ENCODE results near the gene NKX1-2.
"Not testable (repeated sequence)": the region's sequence is repeated elsewhere in the genome, so short reads cannot be mapped to it uniquely, and the experiment has no call there.

NKX1-2 gene

DNA sequence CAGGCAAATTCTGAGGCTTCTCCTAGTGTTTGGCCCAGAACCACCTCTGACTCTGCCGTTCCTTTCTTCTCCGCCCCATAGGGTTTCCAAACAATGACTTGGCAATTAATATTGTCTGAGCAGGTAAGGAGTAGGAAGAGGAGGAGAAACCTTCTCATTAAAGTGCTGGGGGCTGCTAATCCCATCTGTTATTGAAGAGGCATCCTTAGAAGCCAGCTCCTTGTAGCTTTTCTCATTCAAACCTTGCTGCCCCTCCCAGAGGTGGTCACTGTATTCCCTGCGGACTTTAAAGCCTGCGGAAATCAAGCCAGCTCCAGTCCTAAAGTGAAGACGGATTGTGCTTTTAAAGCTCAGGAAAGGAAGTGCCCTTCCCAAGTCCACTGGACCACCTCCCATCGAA, 1.4 kb upstream of the NKX1-2 start:
- DNase-seq (ENCODE audit: low read depth), result no peak

- DNase-seq (ENCODE audit: low read depth), result no peak
Observed at GRCh38 chr10:124450783-124451057, 885 bp upstream of the NKX1-2 start.

DNA sequence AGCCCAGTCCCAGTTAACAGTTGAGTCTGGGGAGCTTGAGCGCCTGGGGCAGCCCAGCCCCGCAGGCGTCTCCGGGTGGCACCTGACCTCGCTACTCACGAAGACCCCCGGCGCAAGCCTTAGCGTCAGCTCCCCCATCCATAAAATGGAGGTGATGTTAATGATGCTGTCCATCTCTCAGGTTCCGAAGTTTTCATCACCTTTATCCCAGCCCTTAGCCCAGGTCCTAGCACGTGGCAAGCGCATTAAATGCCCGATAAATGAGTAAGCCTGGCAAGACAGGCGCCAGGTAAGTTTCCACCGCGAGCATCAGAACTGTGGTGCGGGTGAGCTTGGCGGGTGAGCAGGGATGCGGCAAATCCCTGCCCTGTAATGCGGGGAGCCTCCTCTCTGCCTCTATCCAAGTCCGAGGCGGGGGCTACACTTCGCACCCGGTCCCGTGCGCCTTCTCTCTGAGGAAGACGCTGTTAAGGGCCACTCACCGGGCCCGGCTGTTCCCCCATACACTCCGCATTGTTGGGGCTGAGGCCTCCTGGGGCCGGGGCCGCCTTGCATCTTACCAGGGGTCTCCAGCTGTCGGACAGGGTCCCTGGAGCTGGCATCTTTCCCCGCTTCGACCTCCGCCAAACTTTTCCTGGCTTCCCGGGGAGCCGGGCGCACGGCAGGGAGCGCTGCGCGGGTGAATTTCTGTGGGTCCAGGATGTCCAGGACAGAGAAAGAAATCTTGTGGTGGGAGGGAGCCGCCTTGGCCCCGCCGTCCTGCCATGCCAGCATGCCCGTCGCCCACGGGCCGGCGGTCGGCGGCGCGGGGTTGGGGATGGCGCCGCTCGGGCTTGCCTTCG, 444 bp downstream of the NKX1-2 start:
- no peak for DNase-seq (ENCODE audit: low read depth)

- DNase-seq (ENCODE audit: low read depth), result no peak
Observed at GRCh38 chr10:124448696-124449169, 1.1 kb downstream of the NKX1-2 start.

GRCh38 chr10:124447751-124448466, 1.9 kb downstream of the NKX1-2 start:
- no peak for DNase-seq (ENCODE audit: low read depth)

DNA sequence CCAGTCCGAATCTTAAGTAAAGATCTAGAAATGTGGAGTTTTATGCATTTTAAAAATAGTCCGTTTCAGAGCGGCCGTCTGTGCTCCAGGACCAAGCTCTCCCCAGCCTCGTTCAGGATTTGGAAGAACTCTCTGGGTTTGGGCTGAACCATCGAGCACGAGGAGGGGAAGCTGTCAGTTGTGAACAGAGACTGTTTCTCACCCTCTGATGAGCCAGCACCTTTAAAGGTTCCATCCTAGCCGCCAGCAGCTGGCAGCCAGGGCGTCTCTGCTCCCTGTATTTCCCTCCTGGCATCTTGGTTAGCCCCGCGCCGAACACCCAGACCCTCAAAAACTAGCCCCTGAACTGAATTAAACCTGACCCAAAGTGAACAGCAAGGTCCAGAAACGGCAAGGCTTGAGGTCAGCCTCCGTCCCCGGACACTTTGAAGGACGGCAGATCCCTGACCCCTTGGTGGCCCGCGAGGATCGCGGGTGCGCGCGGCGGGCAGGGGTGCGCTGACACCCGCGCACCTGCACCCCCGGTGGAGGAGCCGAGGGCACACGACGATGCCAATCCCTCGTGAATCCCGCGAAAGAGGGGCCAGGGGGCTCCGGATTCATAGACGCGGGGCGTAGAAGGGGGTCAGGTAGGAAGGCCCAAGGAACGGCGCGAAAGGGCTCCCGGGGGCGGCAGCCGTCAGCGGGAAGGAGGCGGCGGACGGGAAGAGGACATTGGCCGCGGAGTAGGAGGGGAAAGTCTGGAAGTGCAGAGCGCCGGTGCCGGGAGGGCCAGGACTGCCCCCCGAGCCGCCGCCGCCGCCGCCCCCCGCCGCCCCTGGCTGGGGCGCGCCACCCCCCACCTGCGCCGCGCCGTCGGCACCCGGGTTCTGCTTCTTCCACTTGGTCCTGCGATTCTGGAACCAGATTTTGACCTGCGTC, 2.7 kb downstream of the NKX1-2 start:
- DNase-seq (ENCODE audit: low read depth), result no peak

DNA sequence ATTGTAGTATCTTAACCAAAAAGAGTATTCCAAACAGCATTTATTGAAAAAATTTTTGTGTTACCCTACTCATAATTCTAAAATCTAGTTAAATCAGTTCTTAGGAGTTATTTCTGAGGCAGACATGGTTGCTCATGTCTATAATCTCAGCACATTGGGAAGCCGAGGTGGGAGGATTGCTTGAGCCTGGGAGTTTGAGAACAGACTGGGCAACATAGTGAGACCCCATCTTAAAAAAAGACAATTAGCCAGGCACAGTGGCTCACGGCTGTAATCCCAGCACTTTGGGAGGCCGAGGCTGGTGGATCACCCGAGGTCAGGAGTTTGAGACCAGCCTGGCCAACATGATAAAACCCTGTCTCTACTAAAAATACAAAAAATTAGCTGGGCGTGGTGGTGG, 8.1 kb downstream of the NKX1-2 start:
- DNase-seq (ENCODE audit: low read depth), result not testable (repeated sequence)

DNA sequence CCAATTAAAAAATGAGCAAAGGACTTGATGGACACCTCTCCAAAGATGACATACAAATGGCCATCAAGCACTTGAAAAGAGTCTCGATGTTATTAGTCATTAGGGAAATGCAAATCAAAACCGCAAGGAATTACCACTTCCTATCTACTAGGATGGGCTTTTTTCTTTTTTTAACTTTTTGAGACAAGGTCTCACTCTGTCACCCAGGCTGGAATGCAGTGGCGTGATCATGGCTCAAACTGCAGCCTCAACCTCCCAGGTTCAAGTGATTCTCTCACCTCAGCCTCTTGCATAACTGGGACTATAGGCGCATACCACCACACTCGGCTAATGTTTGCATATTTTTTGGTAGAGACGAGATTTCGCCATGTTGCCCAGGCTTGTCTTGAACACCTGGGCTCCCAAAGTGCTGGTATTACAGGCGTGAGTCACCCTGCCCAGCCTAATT, 13.6 kb downstream of the NKX1-2 start:
- DNase-seq (ENCODE audit: low read depth), result peak; percentile 31

DNA sequence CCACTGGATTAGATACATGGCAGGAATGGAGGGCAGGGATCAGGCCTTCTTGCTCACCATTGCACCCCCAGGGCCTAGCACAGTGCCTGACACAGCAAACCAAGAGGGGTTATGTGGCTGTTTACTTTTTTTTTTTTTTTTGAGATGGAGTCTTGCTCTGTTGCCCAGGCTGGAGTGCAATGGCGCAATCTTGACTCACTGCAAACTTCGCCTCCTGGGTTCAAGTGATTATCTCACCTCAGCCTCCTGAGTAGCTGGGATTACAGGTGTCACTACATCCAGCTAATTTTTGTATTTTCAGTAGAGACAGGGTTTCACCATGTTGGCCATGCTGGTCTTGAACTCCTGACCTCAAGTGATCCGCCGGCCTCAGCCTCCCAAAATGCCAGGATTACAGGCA, 14.2 kb downstream of the NKX1-2 start:
- not testable (repeated sequence) for DNase-seq (ENCODE audit: low read depth)

DNA sequence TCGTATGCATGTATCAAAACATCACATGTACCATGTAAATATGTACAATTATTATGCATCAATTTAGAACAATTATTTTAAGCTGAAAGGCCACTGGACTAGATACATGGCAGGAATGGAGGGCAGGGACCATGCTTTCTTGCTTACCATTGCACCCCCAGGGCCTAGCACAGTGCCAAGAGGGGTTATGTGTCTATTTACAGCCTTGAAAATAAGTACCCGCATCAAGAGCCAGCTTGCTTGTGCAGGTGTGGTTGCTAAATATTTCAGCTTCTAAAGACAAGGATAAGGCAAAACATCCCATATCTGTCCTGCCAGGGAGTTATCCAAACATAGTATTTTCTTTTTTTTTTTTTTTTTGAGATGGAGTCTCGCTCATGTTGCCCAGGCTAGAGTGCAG, 16.4 kb downstream of the NKX1-2 start:
- no peak for DNase-seq (ENCODE audit: low read depth)

- DNase-seq (ENCODE audit: low read depth), result no peak
Observed at GRCh38 chr10:124430077-124430476, 19.8 kb downstream of the NKX1-2 start.

DNA sequence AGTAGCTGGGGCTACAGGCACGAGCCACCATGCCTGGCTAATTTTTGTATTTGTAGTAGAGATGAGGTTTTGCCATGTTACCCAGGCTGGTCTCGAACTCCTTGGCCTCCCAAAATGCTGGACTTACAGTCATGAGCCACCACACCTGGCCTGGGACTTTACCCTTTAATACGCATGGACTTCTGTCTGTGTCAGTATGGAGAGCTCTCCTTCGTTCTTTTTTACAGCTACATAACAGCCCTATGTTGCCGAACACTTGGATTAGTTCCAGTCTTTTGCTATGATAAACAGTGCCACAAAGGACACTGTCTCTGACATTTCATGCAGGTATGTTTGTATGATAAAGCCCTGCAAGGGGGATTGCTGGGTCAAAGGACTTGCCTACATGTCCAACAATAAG, 20.3 kb downstream of the NKX1-2 start:
- no peak for DNase-seq (ENCODE audit: low read depth)

DNA sequence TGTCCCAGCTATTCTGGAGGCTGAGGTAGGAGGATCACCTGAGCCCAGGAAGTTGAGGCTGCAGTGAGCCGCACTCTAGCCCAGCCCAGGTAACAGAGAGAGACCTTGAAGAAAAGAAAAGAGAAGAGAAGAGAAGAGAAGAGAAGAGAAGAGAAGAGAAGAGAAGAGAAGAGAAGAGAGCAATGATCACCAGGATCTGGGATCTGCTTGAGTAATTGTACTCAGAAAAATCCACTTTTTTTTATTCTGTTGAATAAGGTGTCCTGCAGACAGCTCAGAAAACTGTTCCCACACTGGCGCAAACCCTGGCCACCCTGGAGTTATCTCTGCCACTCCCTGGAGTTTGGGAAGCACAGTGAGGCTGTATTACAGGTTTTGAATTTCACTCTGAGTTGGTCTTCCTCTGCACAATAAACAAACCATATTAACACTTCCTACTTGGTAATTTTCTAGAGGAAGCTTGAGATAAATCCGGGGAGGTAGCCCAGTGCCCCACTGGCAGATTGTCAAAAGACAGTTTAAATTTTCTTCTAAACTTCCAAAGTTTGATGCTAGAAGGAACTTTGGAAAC, 21.5 kb downstream of the NKX1-2 start:
- DNase-seq (ENCODE audit: low read depth), result no peak

DNA sequence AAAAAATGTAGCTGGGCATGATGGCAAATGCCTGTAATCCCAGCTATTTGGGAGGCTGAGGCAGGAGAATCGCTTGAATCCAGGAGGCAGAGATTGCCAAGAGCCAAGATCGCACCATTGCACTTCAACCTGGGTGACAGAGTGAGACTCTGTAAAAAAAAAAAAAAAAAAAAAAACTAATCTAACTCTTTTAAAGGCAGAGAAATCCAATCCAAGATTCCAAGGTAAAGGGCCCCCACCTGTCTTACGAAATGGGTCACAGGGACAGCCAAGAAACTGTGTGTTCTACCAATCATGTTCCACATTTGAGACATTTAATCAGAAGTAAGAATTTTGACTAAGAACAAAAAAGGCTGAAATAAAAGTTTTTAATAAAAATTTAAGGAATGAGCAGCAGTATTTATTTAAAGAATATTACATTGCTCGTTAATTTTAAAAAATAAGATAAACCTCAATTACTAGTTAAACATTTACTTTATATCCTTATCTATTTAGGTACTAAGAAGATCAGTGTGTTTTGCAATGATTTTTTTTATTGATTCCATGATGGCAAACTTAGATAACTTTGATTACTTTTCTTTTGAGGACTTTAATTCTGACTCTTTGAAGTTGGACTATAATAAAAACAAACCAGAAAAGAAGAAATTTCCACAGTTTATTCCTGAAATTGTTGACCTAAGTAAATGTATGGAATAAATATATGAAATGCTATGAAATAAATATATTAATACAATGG, 24.4 kb downstream of the NKX1-2 start:
- no peak for DNase-seq (ENCODE audit: low read depth)

DNA sequence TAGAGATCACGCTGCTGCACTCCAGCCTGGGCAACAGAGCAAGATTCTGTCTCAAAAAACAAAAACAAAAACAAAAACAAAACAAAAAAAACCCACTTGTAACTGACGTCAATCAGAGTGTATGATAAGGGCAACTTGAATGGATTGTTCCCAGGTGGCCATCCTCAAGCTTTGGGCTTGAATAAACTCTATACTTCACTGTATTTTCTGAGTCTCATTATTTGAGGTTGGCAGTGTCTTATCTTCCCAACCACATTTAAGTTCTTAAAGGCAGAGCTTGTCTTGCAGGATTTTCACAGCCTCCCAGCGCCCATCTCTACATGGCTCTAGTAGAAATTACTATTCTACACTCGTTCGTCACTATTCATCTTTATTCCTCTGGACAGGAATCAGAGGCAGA, 26.0 kb downstream of the NKX1-2 start:
- no peak for DNase-seq (ENCODE audit: low read depth)

DNA sequence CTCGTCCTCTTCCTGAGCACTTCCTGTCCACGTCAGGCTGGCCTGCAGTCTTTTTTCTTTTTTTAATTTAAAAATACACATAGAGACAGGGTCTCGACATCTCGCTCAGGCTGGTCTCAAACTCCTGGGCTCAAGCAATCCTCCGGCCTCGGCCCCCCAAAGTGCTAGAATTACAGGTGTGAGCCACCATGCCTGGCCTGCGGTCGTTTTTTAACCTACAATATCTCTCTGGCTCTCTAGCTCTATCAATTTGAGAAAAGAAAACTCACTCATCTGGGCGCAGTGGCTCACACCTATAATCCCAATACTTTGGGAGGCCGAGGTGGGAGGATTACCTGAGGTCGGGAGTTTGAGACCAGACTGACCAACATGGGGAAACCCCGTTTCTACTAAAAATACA, 27.1 kb downstream of the NKX1-2 start:
- no peak for DNase-seq (ENCODE audit: low read depth)

DNA sequence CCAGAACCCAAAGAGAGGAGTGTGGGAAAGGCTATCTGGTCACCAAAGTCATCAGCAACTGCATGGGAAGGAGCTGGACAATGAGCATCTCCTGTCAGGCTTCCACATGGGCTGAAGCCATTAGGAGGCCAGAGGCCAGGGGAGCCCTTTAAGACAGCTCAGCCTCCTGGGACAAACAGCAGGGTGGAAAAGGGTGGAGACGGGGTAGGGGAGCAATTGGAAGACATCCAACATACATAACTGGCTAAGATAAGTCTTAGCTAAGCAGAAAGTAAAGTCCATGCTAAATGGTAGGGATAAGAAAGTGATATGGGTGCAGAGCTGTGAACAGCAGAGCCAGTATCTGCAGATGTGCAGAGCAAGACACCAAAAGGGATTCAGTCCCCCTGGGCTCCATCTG, 29.6 kb downstream of the NKX1-2 start:
- DNase-seq (ENCODE audit: low read depth), result no peak

DNA sequence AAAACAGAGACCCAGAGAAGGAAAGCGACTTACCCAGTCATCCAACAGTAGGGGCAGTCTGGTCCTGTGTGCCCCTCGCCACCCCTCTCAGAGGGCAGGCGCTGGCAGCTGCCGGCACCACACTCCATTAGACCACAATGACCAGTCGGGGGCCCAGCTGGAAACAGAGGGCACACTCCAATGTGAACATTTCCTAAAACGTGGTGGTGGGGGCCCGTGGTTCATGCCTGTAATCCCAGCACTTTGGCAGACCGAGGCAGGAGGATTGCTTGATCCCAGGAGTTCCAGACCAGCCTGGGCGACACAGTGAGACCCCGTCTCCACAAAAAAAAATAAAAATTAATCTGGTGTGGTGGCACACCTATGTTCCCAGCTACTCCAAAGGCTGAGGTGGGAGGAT, 30.2 kb downstream of the NKX1-2 start:
- DNase-seq (ENCODE audit: low read depth), result no peak

- peak; percentile 96 for DNase-seq (ENCODE audit: low read depth)
Observed at GRCh38 chr10:124418726-124419501, 30.9 kb downstream of the NKX1-2 start, which contains the start of gene OAT. Gene OAT (minus strand): TSS chr10:124418923. CDS start chr10:124412171, 6,752 bp downstream.

DNA sequence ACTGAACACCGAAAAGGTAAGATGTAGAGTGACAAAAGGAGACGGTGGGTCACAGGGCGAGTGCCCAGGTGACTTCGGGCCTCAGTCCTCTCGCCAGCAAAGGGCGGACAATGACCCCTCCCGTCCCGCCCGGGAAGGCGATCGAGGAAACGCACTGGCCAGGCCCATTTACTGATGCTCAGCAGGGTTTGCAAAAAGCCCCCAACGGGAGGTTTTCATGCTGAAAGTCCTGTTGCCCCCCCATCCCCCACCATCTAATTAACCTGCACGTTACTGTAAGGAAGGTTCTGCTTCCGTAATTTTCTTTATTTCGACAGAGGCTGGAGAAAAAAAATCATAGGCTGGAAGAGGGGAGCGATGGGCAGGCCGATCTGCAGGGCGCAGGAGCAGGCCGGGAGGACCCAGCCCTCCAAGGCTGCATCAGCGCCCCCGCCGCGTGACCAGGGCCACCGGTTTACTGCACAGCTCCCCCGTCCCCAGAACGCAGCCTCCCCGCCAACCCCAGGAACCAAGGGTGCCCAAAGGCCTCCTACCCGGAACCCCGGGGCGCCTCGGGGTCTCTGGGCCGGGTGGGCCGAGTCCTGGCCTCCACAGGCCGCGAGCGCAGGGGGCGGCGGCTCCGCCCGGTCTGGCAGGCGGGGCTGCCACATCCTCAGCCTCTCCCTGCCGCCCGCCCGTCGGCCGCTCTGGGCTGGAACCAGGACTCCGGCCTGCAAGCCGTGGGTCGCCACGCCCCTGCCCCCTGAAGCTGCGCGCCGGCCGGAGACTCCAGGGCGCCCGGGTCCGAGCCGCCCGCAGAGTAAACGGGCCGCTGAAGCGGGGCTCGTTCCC, 31.7 kb downstream of the NKX1-2 start:
- peak; percentile 74 for DNase-seq (ENCODE audit: low read depth)

Measured in EH (cell line).